ENCODE results near the gene SMAD1.

The SMAD1 gene

GRCh38 chr4:145496292-145496691, 14.6 kb downstream of the SMAD1 start:
- no peak overlapping the region for H3K27ac Mint-ChIP-seq
- H3K4me1 Mint-ChIP-seq, result peaks cover 3 to 5% of the 10 kb centered on the region in 2 donors
- DNase-seq (no peak), ATAC-seq (replicated peaks) (no peak)
- no peaks in the 10 kb centered on the region for H3K9me3 Mint-ChIP-seq
- H3K4me3 Mint-ChIP-seq, result no peak overlapping the region
- no peaks in the 10 kb centered on the region for H3K36me3 Mint-ChIP-seq
- H3K27me3 Mint-ChIP-seq, result peaks cover 31 to 32% of the 10 kb centered on the region in 2 donors

- Mint-ChIP-seq H3K4me3 (no peak overlapping the region), H3K27me3 (peaks cover 23 to 27% of the 10 kb centered on the region in 2 donors), H3K36me3 (no peaks in the 10 kb centered on the region), H3K4me1 (peaks cover 4 to 10% of the 10 kb centered on the region in 2 donors), H3K9me3 (no peaks in the 10 kb centered on the region), H3K27ac (no peak overlapping the region)
- ATAC-seq (replicated peaks), result no peak
- DNase-seq, result no peak
These were observed 15.8 kb downstream of the SMAD1 start for GRCh38 chr4:145497199-145498149.

GRCh38 chr4:145498430-145498829, 16.8 kb downstream of the SMAD1 start:
- no peak for DNase-seq
- peaks cover 5 to 6% of the 10 kb centered on the region in 2 donors for H3K4me1 Mint-ChIP-seq

GRCh38 chr4:145501051-145501660, 19.5 kb downstream of the SMAD1 start:
- no peak overlapping the region for H3K4me3 Mint-ChIP-seq
- DNase-seq, result no peak
- no peak overlapping the region for H3K27ac Mint-ChIP-seq
- peaks cover 16 to 24% of the 10 kb centered on the region in 2 donors for H3K27me3 Mint-ChIP-seq
- peaks cover 5 to 6% of the 10 kb centered on the region in 2 donors for H3K4me1 Mint-ChIP-seq
- H3K9me3 Mint-ChIP-seq, result no peaks in the 10 kb centered on the region
- H3K36me3 Mint-ChIP-seq, result no peaks in the 10 kb centered on the region
- ATAC-seq (replicated peaks), result no peak

More at GRCh38 chr4:145498430-145498829, 16.8 kb downstream of the SMAD1 start:
- H3K36me3 Mint-ChIP-seq, result no peaks in the 10 kb centered on the region
- no peak overlapping the region for H3K4me3 Mint-ChIP-seq
- peaks cover 23 to 27% of the 10 kb centered on the region in 2 donors for H3K27me3 Mint-ChIP-seq
- no peak for ATAC-seq (replicated peaks)
- no peaks in the 10 kb centered on the region for H3K9me3 Mint-ChIP-seq
- no peak overlapping the region for H3K27ac Mint-ChIP-seq

GRCh38 chr4:145502809-145503208, 21.2 kb downstream of the SMAD1 start:
- Mint-ChIP-seq H3K4me1 (peaks cover 5 to 6% of the 10 kb centered on the region in 2 donors), H3K9me3 (no peaks in the 10 kb centered on the region), H3K4me3 (no peak overlapping the region), H3K36me3 (no peaks in the 10 kb centered on the region), H3K27me3 (peaks cover 15 to 24% of the 10 kb centered on the region in 2 donors), H3K27ac (no peak overlapping the region)
- DNase-seq (no peak), ATAC-seq (replicated peaks) (no peak)

- DNase-seq (no peak), ATAC-seq (replicated peaks) (no peak)
- no peaks in the 10 kb centered on the region for H3K9me3 Mint-ChIP-seq
- H3K27ac Mint-ChIP-seq, result no peak overlapping the region
- peaks cover 15 to 20% of the 10 kb centered on the region in 2 donors for H3K27me3 Mint-ChIP-seq
- no peak overlapping the region for H3K4me3 Mint-ChIP-seq
- no peaks in the 10 kb centered on the region for H3K36me3 Mint-ChIP-seq
- peaks cover 5 to 6% of the 10 kb centered on the region in 2 donors for H3K4me1 Mint-ChIP-seq
These were observed 21.9 kb downstream of the SMAD1 start for GRCh38 chr4:145503486-145504072.

GRCh38 chr4:145505995-145506394, 24.3 kb downstream of the SMAD1 start:
- Mint-ChIP-seq H3K4me3 (no peak overlapping the region), H3K4me1 (peaks cover 5 to 6% of the 10 kb centered on the region in 2 donors), H3K9me3 (no peaks in the 10 kb centered on the region), H3K36me3 (no peaks in the 10 kb centered on the region), H3K27me3 (peaks cover 6 to 8% of the 10 kb centered on the region in 2 donors), H3K27ac (no peak overlapping the region)
- DNase-seq (no peak), ATAC-seq (replicated peaks) (no peak)

- peaks cover 10% of the 10 kb centered on the region in 2 donors for H3K9me3 Mint-ChIP-seq
- peaks cover 3 to 6% of the 10 kb centered on the region in 2 donors for H3K27me3 Mint-ChIP-seq
- no peak for ATAC-seq (replicated peaks)
- peaks cover 0 to 2% of the 10 kb centered on the region in 2 donors for H3K4me1 Mint-ChIP-seq
- H3K4me3 Mint-ChIP-seq, result no peak overlapping the region
- H3K36me3 Mint-ChIP-seq, result peaks cover 3% of the 10 kb centered on the region in 2 donors
- no peak for DNase-seq
- H3K27ac Mint-ChIP-seq, result no peak overlapping the region
These were observed 26.0 kb downstream of the SMAD1 start for GRCh38 chr4:145507636-145508035.

GRCh38 chr4:145511913-145512522, 30.4 kb downstream of the SMAD1 start:
- Mint-ChIP-seq H3K4me1 (no peaks in the 10 kb centered on the region), H3K36me3 (peaks cover 3% of the 10 kb centered on the region in 2 donors), H3K4me3 (no peak overlapping the region), H3K27me3 (peaks cover 0 to 2% of the 10 kb centered on the region in 2 donors), H3K27ac (no peak overlapping the region), H3K9me3 (peaks cover 15 to 16% of the 10 kb centered on the region in 2 donors)
- DNase-seq (no peak), ATAC-seq (replicated peaks) (no peak)

- Mint-ChIP-seq H3K27ac (no peak overlapping the region), H3K36me3 (peaks cover 3% of the 10 kb centered on the region in 2 donors), H3K27me3 (peaks cover 0 to 4% of the 10 kb centered on the region in 2 donors), H3K4me3 (no peak overlapping the region), H3K9me3 (peaks cover 15 to 16% of the 10 kb centered on the region in 2 donors), H3K4me1 (no peaks in the 10 kb centered on the region)
- no peak for DNase-seq
- ATAC-seq (replicated peaks), result no peak
These were observed 31.5 kb downstream of the SMAD1 start for GRCh38 chr4:145513020-145513621.

GRCh38 chr4:145520172-145520571, 38.5 kb downstream of the SMAD1 start:
- Mint-ChIP-seq H3K9me3 (no peaks in the 10 kb centered on the region), H3K27me3 (peaks cover 0 to 4% of the 10 kb centered on the region in 2 donors), H3K27ac (no peak overlapping the region), H3K4me1 (peaks cover 5 to 15% of the 10 kb centered on the region in 2 donors), H3K36me3 (no peaks in the 10 kb centered on the region), H3K4me3 (no peak overlapping the region)
- ATAC-seq (replicated peaks) (no peak), DNase-seq (no peak)

GRCh38 chr4:145521282-145521681, 39.6 kb downstream of the SMAD1 start:
- no peak for ATAC-seq (replicated peaks)
- Mint-ChIP-seq H3K9me3 (no peaks in the 10 kb centered on the region), H3K27me3 (peaks cover 0 to 4% of the 10 kb centered on the region in 2 donors), H3K27ac (no peak overlapping the region), H3K4me1 (peaks cover 5 to 16% of the 10 kb centered on the region in 2 donors), H3K36me3 (no peaks in the 10 kb centered on the region), H3K4me3 (peak overlapping the region in 1 of 2 donors; percentile 46)
- no peak for DNase-seq

- Mint-ChIP-seq H3K9me3 (no peaks in the 10 kb centered on the region), H3K27me3 (no peaks in the 10 kb centered on the region), H3K4me1 (peaks cover 5 to 16% of the 10 kb centered on the region in 2 donors), H3K36me3 (no peaks in the 10 kb centered on the region), H3K27ac (no peak overlapping the region), H3K4me3 (no peak overlapping the region)
- no peak for ATAC-seq (replicated peaks)
- DNase-seq, result no peak
These were observed 41.5 kb downstream of the SMAD1 start for GRCh38 chr4:145523117-145523516.

- Mint-ChIP-seq H3K4me3 (no peak overlapping the region), H3K36me3 (no peaks in the 10 kb centered on the region), H3K9me3 (no peaks in the 10 kb centered on the region)
These were observed 42.9 kb downstream of the SMAD1 start for GRCh38 chr4:145524552-145524951.

More at GRCh38 chr4:145524552-145524951, 42.9 kb downstream of the SMAD1 start:
- ATAC-seq (replicated peaks) (no peak), DNase-seq (no peak)
- Mint-ChIP-seq H3K27ac (no peak overlapping the region), H3K27me3 (no peaks in the 10 kb centered on the region), H3K4me1 (peaks cover 5 to 16% of the 10 kb centered on the region in 2 donors)

Measured in stimulated activated naive B cell treated with anti-CD40 and anti-IgM and Interleukin-4, amounts not matched to agents 10 μg/mL and 1 μg/mL and 100 μg/mL, for 72 hours (primary cell).